HUES48 (cell line): ENCODE data around the gene DTX2.
"Not testable (repeated sequence)": the region's sequence is repeated elsewhere in the genome, so short reads cannot be mapped to it uniquely, and the experiment has no call there.

Experiments used
- H3K27ac ChIP-seq: one replicate; pipeline ENCODE4 v1.7.0; 2013; ENCODE audit warnings: low read depth, low read length, inconsistent platforms
- H3K27me3 ChIP-seq: 2 replicates; pipeline ENCODE4 v1.6.1; 2013; ENCODE audit warnings: mild to moderate bottlenecking, low read length; ENCODE audit not compliant: control insufficient read depth, insufficient read depth
- H3K36me3 ChIP-seq: 2 replicates; pipeline ENCODE4 v1.6.1; 2013; ENCODE audit warnings: low read length; ENCODE audit not compliant: control insufficient read depth, insufficient read depth
- H3K4me1 ChIP-seq: 2 replicates; pipeline ENCODE4 v1.6.1; 2013; ENCODE audit warnings: mild to moderate bottlenecking, low read length; ENCODE audit not compliant: control insufficient read depth, insufficient read depth
- H3K4me3 ChIP-seq: 2 replicates; pipeline ENCODE4 v1.5.1; 2013; ENCODE audit warnings: mild to moderate bottlenecking, low read depth, low read length
- H3K9ac ChIP-seq: 2 replicates; pipeline ENCODE4 v1.6.1; 2013; ENCODE audit warnings: mild to moderate bottlenecking, low read depth, low read length, moderate library complexity
- H3K9me3 ChIP-seq: 2 replicates; pipeline ENCODE4 v1.6.1; 2013; ENCODE audit warnings: low read length; ENCODE audit not compliant: control insufficient read depth, insufficient read depth

Gene DTX2

DNA sequence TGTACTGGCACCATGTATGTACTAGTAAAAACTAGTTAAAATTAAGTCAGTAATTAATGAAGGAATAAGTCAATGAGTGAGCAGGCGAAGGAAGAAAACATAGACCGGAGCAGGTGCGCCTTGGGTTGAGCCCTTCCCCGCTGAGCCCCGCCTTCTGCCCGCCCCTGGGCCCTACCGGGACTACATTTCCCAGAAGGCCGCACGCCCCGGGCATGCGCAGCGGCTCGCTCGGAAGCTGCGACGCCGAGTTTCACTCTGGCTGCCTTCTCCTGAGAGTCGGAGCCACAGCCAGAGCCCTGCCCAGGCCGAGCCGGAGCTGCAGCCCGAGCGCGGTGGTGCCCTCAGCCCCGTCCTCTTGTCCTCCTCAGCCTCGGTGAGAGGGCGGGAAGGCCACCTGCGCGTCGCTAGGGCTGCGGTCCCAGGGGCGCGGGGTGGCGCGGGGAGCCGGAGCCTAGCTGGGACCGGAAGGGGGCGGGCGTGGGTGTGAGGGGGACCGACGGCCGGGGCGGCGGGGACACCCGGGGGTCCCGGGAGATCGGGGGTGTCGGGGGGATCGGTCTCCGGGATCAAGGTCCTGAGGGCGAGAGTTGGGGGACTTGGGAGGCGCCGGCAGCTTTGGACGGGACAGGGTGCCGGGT lies at the start of gene DTX2:
TSS of gene DTX2 (plus strand) at position 246 of the 638 bp plus-strand sequence. CDS start 18,801 bp downstream, outside the sequence.
- not testable (repeated sequence) for H3K9me3 ChIP-seq, H3K4me1 ChIP-seq, H3K27ac ChIP-seq, H3K27me3 ChIP-seq, H3K36me3 ChIP-seq, H3K9ac ChIP-seq
- H3K4me3 ChIP-seq: peak within 1 kb of the TSS; percentile 52; the same call in 1 of the 2 replicates

DNA sequence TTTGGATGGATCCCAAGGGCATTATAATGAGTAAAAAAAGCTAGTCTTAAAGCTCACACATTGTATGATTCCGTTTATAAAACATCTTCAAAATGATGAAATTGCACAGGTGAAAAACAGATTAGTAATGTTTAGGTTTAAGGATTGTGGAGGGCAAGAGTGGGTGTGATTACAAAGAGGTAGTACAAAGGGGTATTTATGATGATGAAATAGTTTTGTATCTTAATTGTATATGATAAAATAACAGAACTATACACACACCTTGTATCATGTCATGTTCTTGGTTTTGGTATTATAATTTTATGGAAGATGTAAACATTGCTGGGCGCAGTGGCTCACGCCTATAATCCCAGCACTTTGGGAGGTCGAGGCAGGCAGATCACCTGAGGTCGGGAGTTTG lies 49.3 kb upstream of the DTX2 start:
- Histone ChIP-seq H3K27me3 (no peaks in the 10 kb centered on the region), H3K9me3 (no peaks in the 10 kb centered on the region), H3K4me1 (peaks cover 9% of the 10 kb centered on the region), H3K27ac (no peak overlapping the region), H3K36me3 (no peaks in the 10 kb centered on the region), H3K9ac (no peak overlapping the region), H3K4me3 (no peak overlapping the region)

DNA sequence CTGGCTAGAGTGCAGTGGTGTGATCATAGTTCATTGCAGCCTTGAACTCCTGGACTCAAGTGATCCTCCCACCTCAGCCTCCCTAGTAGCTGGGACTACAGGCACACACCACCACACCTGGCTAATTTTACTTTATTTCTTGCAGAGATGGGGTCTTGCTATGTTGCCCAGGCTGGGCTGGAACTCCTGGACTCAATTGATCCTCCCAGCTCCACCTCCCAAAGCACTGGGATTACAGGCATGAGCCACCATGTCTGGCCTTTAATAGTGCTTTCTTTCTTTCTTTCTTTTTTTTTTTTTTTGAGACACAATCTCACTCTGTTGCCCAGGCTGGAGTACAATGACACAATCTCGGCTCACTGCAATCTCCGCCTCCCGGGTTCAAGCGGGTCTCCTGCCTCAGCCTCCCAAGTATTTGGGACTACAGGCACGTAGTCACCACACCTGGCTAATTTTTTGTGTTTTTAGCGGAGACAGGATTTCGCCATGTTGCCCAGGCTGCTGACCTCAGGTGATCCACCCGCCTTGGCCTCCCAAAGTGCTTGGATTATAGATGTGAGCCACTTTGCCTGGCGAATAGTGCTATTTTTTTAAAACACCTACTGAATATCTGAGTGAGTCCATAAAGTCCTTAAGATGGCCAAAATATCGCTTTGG lies 43.7 kb upstream of the DTX2 start:
- H3K36me3 ChIP-seq, H3K27me3 ChIP-seq, H3K4me1 ChIP-seq, H3K27ac ChIP-seq, H3K9me3 ChIP-seq, H3K4me3 ChIP-seq, H3K9ac ChIP-seq: not testable (repeated sequence)

DNA sequence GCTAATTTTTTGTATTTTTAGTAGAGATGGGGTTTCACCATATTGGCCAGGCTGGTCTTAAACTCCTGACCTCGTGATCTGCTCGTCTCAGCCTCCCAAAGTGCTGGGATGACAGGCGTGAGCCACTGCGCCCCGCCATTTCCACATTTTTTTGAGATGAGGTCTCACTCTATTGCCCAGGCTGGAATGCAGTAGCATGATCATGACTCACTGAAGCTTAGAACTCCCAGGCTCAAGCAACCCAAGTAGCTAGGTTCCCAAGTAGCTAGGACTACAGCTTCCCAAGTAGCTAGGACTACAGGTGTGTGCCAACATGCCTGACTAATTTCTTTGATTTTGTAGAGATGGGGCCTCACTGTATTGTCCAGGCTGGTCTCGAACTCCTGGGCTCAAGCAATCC lies 40.4 kb upstream of the DTX2 start:
- H3K9me3 ChIP-seq, H3K36me3 ChIP-seq, H3K9ac ChIP-seq, H3K27me3 ChIP-seq, H3K4me3 ChIP-seq, H3K27ac ChIP-seq: not testable (repeated sequence)
- H3K4me1 ChIP-seq: peaks cover 10% of the 10 kb centered on the region

DNA sequence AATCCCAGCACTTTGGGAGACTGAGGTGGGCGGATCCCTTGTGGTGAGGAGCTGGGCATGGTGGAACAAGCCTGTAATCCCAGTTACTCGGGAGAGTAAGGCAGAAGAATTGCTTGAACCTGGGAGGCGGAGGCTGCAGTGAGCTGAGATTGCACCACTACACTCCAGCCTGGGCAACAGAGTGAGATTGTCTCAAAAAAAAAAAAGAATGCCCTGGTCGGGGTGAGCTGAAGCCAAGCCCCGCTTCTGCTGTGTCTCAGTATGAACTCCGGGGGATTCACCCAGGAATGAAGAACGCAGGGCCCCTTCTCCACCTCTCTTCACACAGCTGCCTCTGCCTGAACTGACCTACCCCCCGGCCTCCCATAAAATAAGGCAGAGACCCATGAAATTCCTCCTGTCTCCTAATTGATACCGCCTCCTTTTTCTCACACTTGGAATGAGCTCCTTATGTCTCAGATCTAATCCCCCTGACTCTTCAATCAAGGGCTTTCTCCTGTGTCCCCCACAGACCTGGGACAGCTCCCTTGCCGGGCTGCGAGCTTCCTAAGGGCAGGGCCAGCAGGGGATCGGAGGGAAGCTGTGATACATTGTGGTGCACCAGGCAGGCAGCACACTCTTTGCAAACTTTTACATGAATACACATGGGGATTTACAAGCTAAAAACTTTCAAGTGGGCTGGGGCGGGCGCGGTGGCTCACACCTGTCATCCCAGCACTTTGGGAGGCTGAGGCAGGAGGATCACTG lies 37.7 kb upstream of the DTX2 start:
- Histone ChIP-seq H3K9ac (0 out of 2 replicates have a peak overlapping the region, but pooled peaks have one; percentile 14), H3K36me3 (no peaks in the 10 kb centered on the region), H3K9me3 (no peaks in the 10 kb centered on the region), H3K4me1 (peaks cover 14% of the 10 kb centered on the region), H3K4me3 (no peak overlapping the region), H3K27me3 (no peaks in the 10 kb centered on the region), H3K27ac (no peak overlapping the region)

DNA sequence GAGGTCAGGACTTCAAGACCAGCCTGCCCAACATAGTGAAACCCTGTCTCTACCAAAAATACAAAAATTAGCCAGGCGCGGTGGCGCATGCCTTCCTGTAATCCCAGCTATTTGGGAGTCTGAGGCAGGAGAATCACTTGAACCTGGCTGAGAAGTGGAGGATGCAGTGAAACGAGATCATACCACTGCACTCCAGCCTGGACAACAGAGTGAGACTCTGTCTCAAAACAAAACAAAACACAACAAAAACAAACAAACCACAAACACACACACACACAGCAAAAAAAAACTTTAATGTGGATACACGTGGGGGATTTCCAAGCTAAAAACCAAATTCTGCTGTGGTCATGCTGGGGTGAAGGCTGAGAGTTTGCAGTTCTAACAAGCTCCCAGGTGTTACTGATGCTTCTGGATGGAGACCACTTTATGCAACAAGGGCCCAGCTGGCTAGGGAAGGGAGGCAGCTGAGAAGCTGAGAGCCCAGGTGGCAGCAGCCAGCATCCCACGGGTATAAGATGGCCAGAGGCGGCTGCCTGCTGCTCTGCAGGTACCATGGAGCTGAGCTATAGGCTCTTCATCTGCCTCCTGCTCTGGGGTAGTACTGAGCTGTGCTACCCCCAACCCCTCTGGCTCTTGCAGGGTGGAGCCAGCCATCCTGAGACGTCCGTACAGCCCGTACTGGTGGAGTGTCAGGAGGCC lies 36.9 kb upstream of the DTX2 start, which contains the start of gene ZP3:
TSS of gene ZP3 (plus strand) at position 538 of the 699 bp plus-strand sequence. CDS start at position 553, 15 bp downstream.
- peaks cover 14% of the 10 kb centered on the region for H3K4me1 ChIP-seq
- no peak within 1 kb of the TSS for H3K4me3 ChIP-seq
- no peaks in the 10 kb centered on the region for H3K9me3 ChIP-seq
- no peak within 1 kb of the TSS for H3K27ac ChIP-seq
- H3K36me3 ChIP-seq: no peaks in the 10 kb centered on the region
- H3K27me3 ChIP-seq: no peaks in the 10 kb centered on the region
- H3K9ac ChIP-seq: 0 out of 2 replicates have a peak within 1 kb of the TSS, but pooled peaks have one; percentile 14

DNA sequence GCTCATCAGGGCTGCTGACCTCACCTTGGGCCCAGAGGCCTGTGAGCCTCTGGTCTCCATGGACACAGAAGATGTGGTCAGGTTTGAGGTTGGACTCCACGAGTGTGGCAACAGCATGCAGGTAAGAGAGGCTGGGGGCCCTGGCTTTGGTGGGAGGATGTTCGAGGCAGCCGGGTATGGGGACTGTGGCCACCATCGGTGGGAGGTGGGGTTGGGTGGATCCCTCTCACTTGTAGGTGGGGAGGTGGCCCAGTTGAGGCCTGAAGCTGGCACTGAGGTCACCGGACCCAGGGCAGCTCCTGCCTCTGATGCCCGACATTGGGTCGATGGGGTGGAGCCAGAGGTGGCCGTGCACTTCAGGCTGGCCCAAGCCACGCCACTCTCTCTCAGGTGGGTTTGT lies 36.4 kb upstream of the DTX2 start:
- Histone ChIP-seq H3K9ac (no peak overlapping the region), H3K4me1 (peaks cover 14% of the 10 kb centered on the region), H3K27me3 (no peaks in the 10 kb centered on the region), H3K27ac (no peak overlapping the region), H3K36me3 (no peaks in the 10 kb centered on the region), H3K4me3 (no peak overlapping the region), H3K9me3 (no peaks in the 10 kb centered on the region)

DNA sequence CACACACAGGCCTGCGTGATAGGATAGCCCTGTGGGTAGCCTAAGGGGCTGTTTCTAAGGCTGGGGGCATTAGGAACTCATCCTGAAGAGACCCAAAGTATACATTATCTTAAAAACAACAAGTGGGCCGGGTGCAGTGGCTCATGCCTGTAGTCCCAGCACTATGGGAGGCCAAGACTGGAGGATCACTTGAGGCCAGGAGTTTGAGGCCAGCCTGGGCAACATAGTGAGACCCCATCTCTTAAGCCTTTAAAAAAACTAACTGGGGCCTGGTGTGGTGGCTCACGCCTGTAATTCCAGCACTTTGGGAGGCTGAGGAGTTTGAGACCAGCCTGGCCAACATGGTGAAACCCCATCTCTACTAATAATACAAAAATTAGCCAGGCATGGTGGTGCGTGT lies 36.0 kb upstream of the DTX2 start:
- not testable (repeated sequence) for H3K27ac ChIP-seq, H3K9me3 ChIP-seq, H3K27me3 ChIP-seq, H3K4me3 ChIP-seq, H3K36me3 ChIP-seq, H3K9ac ChIP-seq
- H3K4me1 ChIP-seq: peaks cover 14% of the 10 kb centered on the region

DNA sequence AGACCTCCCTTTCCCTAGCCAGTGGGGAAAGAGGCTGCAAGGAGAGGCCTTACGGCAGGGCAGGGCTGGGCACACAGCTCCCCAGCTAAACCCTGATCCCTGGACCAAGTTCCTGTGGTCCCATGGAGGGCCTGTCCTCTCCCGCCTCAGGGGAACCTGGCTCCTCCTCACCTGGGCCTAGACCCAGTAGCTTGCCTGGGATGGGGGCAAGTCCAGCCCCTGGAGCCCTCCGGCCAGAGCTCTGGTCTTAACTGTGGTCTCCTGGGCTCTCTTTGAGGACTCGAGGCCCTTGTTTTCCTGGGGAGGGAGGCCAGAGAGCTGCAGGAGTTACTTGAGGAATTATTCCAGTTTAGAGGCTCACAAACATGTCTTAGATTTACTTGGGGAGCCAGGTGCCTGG lies 35.3 kb upstream of the DTX2 start:
- Histone ChIP-seq H3K27me3 (no peaks in the 10 kb centered on the region), H3K4me1 (peaks cover 14% of the 10 kb centered on the region), H3K36me3 (no peaks in the 10 kb centered on the region), H3K9ac (no peak overlapping the region), H3K4me3 (no peak overlapping the region), H3K27ac (no peak overlapping the region), H3K9me3 (no peaks in the 10 kb centered on the region)

DNA sequence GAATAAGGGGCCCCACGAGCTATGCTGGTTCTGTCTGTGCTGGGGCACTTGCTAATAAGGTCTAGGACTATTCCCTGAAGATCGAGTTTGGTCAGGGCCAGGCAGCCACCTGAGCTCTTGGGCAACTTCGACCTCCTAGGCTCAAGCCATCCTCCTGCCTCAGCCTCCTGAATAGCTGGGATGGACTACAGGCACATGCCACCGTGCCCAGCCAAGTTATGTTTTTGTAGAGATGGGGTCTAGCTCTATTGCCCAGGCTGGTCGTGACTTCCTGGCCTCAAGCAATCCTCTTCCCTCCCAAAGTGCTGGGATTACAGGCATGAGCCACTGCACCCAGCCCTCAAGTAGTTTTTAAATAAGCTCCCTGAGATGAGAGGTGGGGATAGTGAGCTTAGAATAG lies 33.9 kb upstream of the DTX2 start:
- Histone ChIP-seq H3K27ac (no peak overlapping the region), H3K9me3 (no peaks in the 10 kb centered on the region), H3K36me3 (no peaks in the 10 kb centered on the region), H3K9ac (no peak overlapping the region), H3K27me3 (no peaks in the 10 kb centered on the region), H3K4me3 (no peak overlapping the region), H3K4me1 (peaks cover 14% of the 10 kb centered on the region)
